GM12878 (cell line): ENCODE results near the gene LTBP3. TPM values are rescaled to one million over a fixed set of nuclear protein-coding genes. Genes with fewer than 3 reads are reported as not detected.
A peak's percentile ranks its signal among the peaks of the same experiment; 100 is the strongest.

Experiments
- ATAC-seq: fragments of 200-7000 bp; cut with Tn5 transposase; 3 replicates; pipeline ENCODE4 v1.9.1; 2020; ENCODE audit warnings: mild to moderate bottlenecking, moderate library complexity
- BruUV-seq: library from RNA; stranded (reverse); fragments of 400-500 nt; replicated peaks from 2 replicates; lab custom pipeline; 2021; lab: Mats Ljungman, UMichigan
- CTCF ChIA-PET: fragments of 300-600 bp; sonication (Branson Sonifier 250); formaldehyde crosslinking; extraction: SDS; loops from one replicate; lab custom pipeline; 2021; ENCODE audit warnings: inconsistent platforms; lab: Yijun Ruan, JAX
- POLR2A ChIA-PET: fragments of 350-600 bp; formaldehyde crosslinking; extraction: SDS; loops from one replicate; lab custom pipeline; 2021; ENCODE audit warnings: inconsistent platforms; lab: Charles Lee
- RAD21 ChIA-PET: fragments of 300-600 bp; sonication (Branson Sonifier 250); formaldehyde crosslinking; loops from one replicate; lab custom pipeline; 2023; ENCODE audit warnings: antibody characterized with exemption; ENCODE audit not compliant: unreplicated experiment; lab: Charles Lee
- SMC1A ChIA-PET: fragments of 300-600 bp; sonication (Branson Sonifier 250); formaldehyde crosslinking; loops from one replicate; lab custom pipeline; 2023; ENCODE audit not compliant: unreplicated experiment, uncharacterized antibody; lab: Charles Lee
- DNase-seq: peaks from one replicate; pipeline ENCODE4 v3.0.0-alpha.2; 2011; ENCODE audit warnings: low read depth, low spot score
- FAIRE-seq: peaks from 3 replicates; lab custom pipeline; 2011; peaks lifted over from hg19 to GRCh38; lab: Jason Lieb, UNC
- H2AFZ ChIP-seq: 2 replicates; pipeline ENCODE4 v1.6.0; 2011; ENCODE audit warnings: low read depth, low read length, control low read depth; ENCODE audit not compliant: control insufficient read depth
- H3K27ac ChIP-seq: 2 replicates; pipeline ENCODE4 v1.5.1; 2011; ENCODE audit warnings: control low read depth; ENCODE audit not compliant: control insufficient read depth, insufficient read depth
- H3K27me3 ChIP-seq, 2 experiments: replicated peaks in 1 of 2; 2 replicates each; pipeline versions ENCODE4 v1.6.0 to v1.6.1; 2011; ENCODE audit warnings: low read length in 1 of 2; ENCODE audit not compliant: control insufficient read depth in 2 of 2, insufficient read depth in 2 of 2
- H3K36me3 ChIP-seq, 2 experiments: 2 replicates each; pipeline ENCODE4 v1.5.1; 2011; ENCODE audit warnings: low read length in 1 of 2; ENCODE audit not compliant: control insufficient read depth in 2 of 2, insufficient read depth in 2 of 2
- H3K4me1 ChIP-seq: 2 replicates; pipeline ENCODE4 v1.6.1; 2011; ENCODE audit warnings: mild to moderate bottlenecking, low read length, moderate library complexity, mixed read lengths; ENCODE audit not compliant: control insufficient read depth, insufficient read depth
- H3K4me2 ChIP-seq: 2 replicates; pipeline ENCODE4 v1.6.0; 2011; ENCODE audit warnings: control low read depth; ENCODE audit not compliant: control insufficient read depth, insufficient read depth
- H3K4me3 ChIP-seq: fragments of 200-600 bp; sonication (generic); 2 replicates; pipeline ENCODE4 v1.5.1; 2016
- H3K79me2 ChIP-seq: 2 replicates; pipeline ENCODE4 v1.6.0; 2011; ENCODE audit warnings: low read length; ENCODE audit not compliant: control insufficient read depth, insufficient read depth
- H3K9ac ChIP-seq: 2 replicates; pipeline ENCODE4 v1.8.0; 2011; ENCODE audit warnings: low read length, control low read depth, mixed read lengths; ENCODE audit not compliant: control insufficient read depth, insufficient read depth
- H3K9me3 ChIP-seq: replicated peaks from 3 replicates; pipeline ENCODE4 v1.5.1; 2011; ENCODE audit warnings: mild to moderate bottlenecking, low read length; ENCODE audit not compliant: control insufficient read depth, insufficient read depth
- H4K20me1 ChIP-seq: 2 replicates; pipeline ENCODE4 v1.6.0; 2011; ENCODE audit not compliant: control insufficient read depth, insufficient read depth
- CREB1 ChIP-seq: IDR thresholded peaks from 2 replicates; pipeline ENCODE4 v1.6.1; 2012; ENCODE audit warnings: low read depth, mild to moderate bottlenecking, inconsistent platforms
- GABPA ChIP-seq: IDR thresholded peaks from 2 replicates; pipeline ENCODE4 v1.6.1; 2014; ENCODE audit warnings: antibody characterized with exemption, low read depth, mild to moderate bottlenecking, inconsistent platforms
- HDGF ChIP-seq: fragments of 450-650 bp; IDR thresholded peaks from 2 replicates; pipeline ENCODE4 v1.6.1; 2016; ENCODE audit warnings: antibody characterized with exemption
- LARP7 ChIP-seq: fragments of 450-650 bp; IDR thresholded peaks from 2 replicates; pipeline ENCODE4 v1.6.1; 2017; ENCODE audit warnings: mild to moderate bottlenecking
- NFIC ChIP-seq: IDR thresholded peaks from 2 replicates; pipeline ENCODE4 v1.6.1; 2012; ENCODE audit warnings: low read depth, mild to moderate bottlenecking, inconsistent platforms, low read length, moderate library complexity
- NFXL1 ChIP-seq: fragments of 450-650 bp; IDR thresholded peaks from 2 replicates; pipeline ENCODE4 v1.6.1; 2017; ENCODE audit warnings: antibody characterized with exemption, mild to moderate bottlenecking, borderline replicate concordance
- POLR2AphosphoS5 ChIP-seq: IDR thresholded peaks from 2 replicates; pipeline ENCODE4 v1.6.1; 2011; ENCODE audit warnings: mild to moderate bottlenecking, low read length, inconsistent platforms
- WGBS: methylation state at CpG from one replicate; pipeline ENCODE4 v1.1.6; 2016; ENCODE audit warnings: low lambda C conversion rate; ENCODE audit not compliant: insufficient replicate concordance, insufficient coverage; ENCODE audit errors: missing lambda C conversion rate; 5-methylcytosine and 5-hydroxymethylcytosine counted together
- in situ Hi-C: fragments of 300-500 bp; cut with MboI; formaldehyde crosslinking; loops from 9 replicates; pipeline ENCODE4 v1.14.3; 2018; ENCODE audit warnings: mixed read lengths
- intact Hi-C: fragments of 100-400 bp; cut with micrococcal nuclease; formaldehyde crosslinking; loops from one replicate; pipeline ENCODE4 v1.14.2; 2022; ENCODE audit not compliant: unreplicated experiment
- polyA plus RNA-seq, 11 experiments: library from polyadenylated mRNA; depleted of rRNA in 4 of 11; unstranded in 6 of 11; stranded (reverse) in 5 of 11; fragments of >200 nt; fragmentation: Nextera tagmentation in 4 of 11; fragmentation: Illumina TruSeq in 1 of 11; extraction: Ambion mirVana in 4 of 11; extraction: Trizol in 1 of 11; gene quantifications; 1 replicate in 1 of 11; 2 replicates in 10 of 11; pipeline versions ENCODE4 v1.2.1 to v1.2.3, GENCODE V29; 2011 to 2016; ENCODE audit warnings: inconsistent platforms in 2 of 11, missing spikeins in 2 of 11, low read depth in 1 of 11
- total RNA-seq, 4 experiments: library from RNA; depleted of rRNA in 3 of 4; stranded (reverse); fragments of >200 nt in 3 of 4; fragmentation: Illumina TruSeq in 1 of 4; extraction: Trizol in 1 of 4; gene quantifications; 2 replicates each; pipeline versions ENCODE4 v1.2.1 to v1.2.3, GENCODE V29; 2013 to 2021

Gene LTBP3
- total and polyA plus RNA-seq, 10 of the 15 experiments (the other 5 are each of a cell fraction or from before 2014, with no cell fraction given): 2.2 to 12.2 (median 6.2) TPM; not detected in 2

GRCh38 chr11:65578134-65578533 is 20.0 kb upstream of the LTBP3 start (continued):
- TF ChIP-seq NFIC (no peak), GABPA (no peak), CREB1 (no peak), NFXL1 (no peak), LARP7 (no peak)

GRCh38 chr11:65577756-65578109 is 19.6 kb upstream of the LTBP3 start:
- Histone ChIP-seq H2AFZ (no peak overlapping the region), H3K27ac (peak overlapping the region; percentile 96), H3K27me3 (no peaks in the 10 kb centered on the region), H3K4me1 (peaks cover 23% of the 10 kb centered on the region), H3K4me3 (peak overlapping the region; percentile 97), H3K36me3 (peaks cover 5 to 15% of the 10 kb centered on the region in 2 experiments; a peak in 3 of 4 replicates), H3K9ac (peak overlapping the region; percentile 88), H3K79me2 (peaks cover 55% of the 10 kb centered on the region), H3K9me3 (no peaks in the 10 kb centered on the region), H3K4me2 (peak overlapping the region; percentile 100), H4K20me1 (no peaks in the 10 kb centered on the region; the same call in 1 of the 2 replicates)
- no peak for DNase-seq
- in situ Hi-C loops (no loop called here), intact Hi-C loops (no loop called here)
- TF ChIP-seq POLR2AphosphoS5 (peak; percentile 50; the same call in 1 of the 2 replicates), HDGF (no peak)
- ChIA-PET SMC1A (interaction anchor here (0.6 to 4.2 kb wide), 3 partner anchors 10 to 25 kb away, joined by 3 to 93 read pairs (median 3); no protein-coding TSS in a partner anchor), POLR2A (interaction anchor here (0.7 to 4.9 kb wide), 5 partner anchors 10 to 37 kb away, joined by 4 to 129 read pairs (median 6); partner anchors contain the start of genes MAP3K11 and PCNX3), RAD21 (interaction anchor here (0.9 to 4.0 kb wide), 3 partner anchors 10 to 75 kb away, joined by 3 to 132 read pairs (median 3); no protein-coding TSS in a partner anchor), CTCF (interaction anchor here (1.1 to 5.7 kb wide), 4 partner anchors 10 to 37 kb away, joined by 3 to 130 read pairs (median 5); partner anchors contain the start of gene PCNX3)
- 68% methylated on average over 8 of the region's 8 CpGs for WGBS
- FAIRE-seq: no peak
- BruUV-seq: no TSS peak
- ATAC-seq: no peak
